SK-N-SH (cell line): ENCODE data around the gene FHOD3. TPM values are rescaled to one million over a fixed set of nuclear protein-coding genes. Genes with fewer than 3 reads are reported as not detected.

ENCODE experiments used
- CTCF ChIA-PET: fragments of 300-600, 350-600 bp; formaldehyde crosslinking; extraction: SDS; loops from one replicate; lab custom pipeline; 2021; lab: Yijun Ruan, JAX
- POLR2A ChIA-PET: fragments of 350-600 bp; sonication (Branson Sonifier 250); formaldehyde crosslinking; extraction: SDS; loops from one replicate; lab custom pipeline; 2020; ENCODE audit warnings: antibody characterized with exemption, inconsistent platforms; lab: Yijun Ruan, JAX
- DNase-seq: peaks from one replicate; pipeline ENCODE4 v3.0.0; 2012
- H2AFZ ChIP-seq: fragments of 200-600 bp; sonication (generic); 2 replicates; pipeline ENCODE4 v1.8.1; 2016; ENCODE audit warnings: antibody characterized with exemption, mild to moderate bottlenecking, low read depth
- H3F3A ChIP-seq: fragments of 200-600 bp; sonication (generic); replicated peaks from 2 replicates; pipeline ENCODE3; 2016; ENCODE audit warnings: antibody characterized with exemption, mild to moderate bottlenecking; ENCODE audit not compliant: insufficient read depth
- H3K27ac ChIP-seq, 2 experiments: fragments of 200-500 bp in 1 of 2; fragments of 200-600 bp in 1 of 2; sonication (Bioruptor generic) in 1 of 2; sonication (generic), shearing (Covaris generic) in 1 of 2; 2 replicates each; pipeline versions ENCODE4 v1.5.1 to v1.6.1; 2014 to 2016; ENCODE audit warnings: low read depth in 2 of 2, inconsistent platforms in 1 of 2, low read length in 1 of 2, mild to moderate bottlenecking in 1 of 2, mixed read lengths in 1 of 2
- H3K27me3 ChIP-seq: fragments of 200-600 bp; sonication (generic), shearing (Covaris generic); 2 replicates; pipeline ENCODE4 v1.6.1; 2016; ENCODE audit warnings: mixed run types; ENCODE audit not compliant: insufficient read depth
- H3K36me3 ChIP-seq, 2 experiments: fragments of 200-500 bp in 1 of 2; fragments of 200-600 bp in 1 of 2; sonication (Bioruptor generic) in 1 of 2; sonication (generic) in 1 of 2; replicated peaks in 1 of 2; 2 replicates each; pipeline versions ENCODE3 to v1.5.1; 2014 to 2016; ENCODE audit warnings: low read length in 1 of 2, mild to moderate bottlenecking in 1 of 2; ENCODE audit not compliant: insufficient read depth in 2 of 2, control insufficient read depth in 1 of 2
- H3K4me1 ChIP-seq, 2 experiments: fragments of 200-500 bp in 1 of 2; fragments of 200-600 bp in 1 of 2; sonication (Bioruptor generic) in 1 of 2; sonication (generic), shearing (Covaris generic) in 1 of 2; 2 replicates each; pipeline versions ENCODE4 v1.5.1 to v1.6.1; 2014 to 2016; ENCODE audit warnings: low read depth in 1 of 2, low read length in 1 of 2, mixed run types in 1 of 2; ENCODE audit not compliant: insufficient read depth in 2 of 2, control insufficient read depth in 1 of 2
- H3K4me2 ChIP-seq: fragments of 200-600 bp; sonication (generic), shearing (Covaris generic); 2 replicates; pipeline ENCODE4 v1.6.1; 2017; ENCODE audit warnings: mixed run types
- H3K4me3 ChIP-seq, 2 experiments: fragments of 200-500 bp in 1 of 2; fragments of 200-600 bp in 1 of 2; sonication (Bioruptor generic) in 1 of 2; sonication (generic), shearing (Covaris generic) in 1 of 2; 2 replicates each; pipeline versions ENCODE4 v1.5.1 to v1.8.1; 2014 to 2016; ENCODE audit warnings: low read depth in 2 of 2, inconsistent platforms in 1 of 2, low read length in 1 of 2, mild to moderate bottlenecking in 1 of 2, mixed read lengths in 1 of 2, moderate library complexity in 1 of 2
- H3K79me2 ChIP-seq: fragments of 200-600 bp; sonication (generic); 2 replicates; pipeline ENCODE4 v1.8.1; 2017; ENCODE audit warnings: mild to moderate bottlenecking; ENCODE audit not compliant: insufficient read depth
- H3K9ac ChIP-seq: fragments of 200-600 bp; sonication (generic); 2 replicates; pipeline ENCODE4 v1.6.1; 2017; ENCODE audit warnings: mixed run types
- H3K9me2 ChIP-seq: fragments of 200-600 bp; sonication (generic); 2 replicates; pipeline ENCODE4 v1.6.1; 2017; ENCODE audit warnings: mixed run types
- H3K9me3 ChIP-seq: fragments of 200-600 bp; sonication (generic); 2 replicates; pipeline ENCODE4 v1.6.1; 2017; ENCODE audit warnings: mixed run types, mild to moderate bottlenecking, moderate library complexity
- H4K20me1 ChIP-seq: fragments of 200-600 bp; sonication (generic); 2 replicates; pipeline ENCODE4 v1.6.1; 2017; ENCODE audit warnings: mild to moderate bottlenecking, mixed run types; ENCODE audit not compliant: insufficient read depth
- CHD2 ChIP-seq: fragments of 150-350 bp; IDR thresholded peaks from 2 replicates; pipeline ENCODE4 v1.6.1; 2018; ENCODE audit warnings: low read length; ENCODE audit not compliant: partially characterized antibody
- FOSL2 ChIP-seq: IDR thresholded peaks from 2 replicates; pipeline ENCODE4 v1.4.0; 2012; ENCODE audit warnings: low read depth, mild to moderate bottlenecking, moderate library complexity, borderline replicate concordance
- FOXJ3 ChIP-seq: sonication (generic); formaldehyde crosslinking; IDR thresholded peaks from 2 replicates; pipeline ENCODE4 v1.5.1; 2020; ENCODE audit warnings: mild to moderate bottlenecking, missing genetic modification reagents
- NRF1 ChIP-seq: IDR thresholded peaks from 2 replicates; pipeline ENCODE4 v1.6.1; 2012; ENCODE audit warnings: low read depth, mild to moderate bottlenecking, low read length
- POLR2AphosphoS5 ChIP-seq: IDR thresholded peaks from 2 replicates; pipeline ENCODE4 v1.6.1; 2012; ENCODE audit warnings: low read depth, low read length
- SIN3A ChIP-seq: IDR thresholded peaks from 2 replicates; pipeline ENCODE4 v1.6.1; 2012; ENCODE audit warnings: low read depth, mild to moderate bottlenecking, low read length, moderate library complexity, borderline replicate concordance
- SMC3 ChIP-seq: IDR thresholded peaks from 2 replicates; pipeline ENCODE4 v1.6.1; 2012; ENCODE audit warnings: low read depth, low read length, improper control_type of control experiment
- TCF12 ChIP-seq: IDR thresholded peaks from 2 replicates; pipeline ENCODE4 v1.4.0; 2012
- USF2 ChIP-seq: fragments of 150-350 bp; IDR thresholded peaks from 2 replicates; pipeline ENCODE4 v1.6.1; 2017; ENCODE audit warnings: antibody characterized with exemption, low read length, low read depth, borderline replicate concordance
- WGBS: methylation state at CpG from one replicate; pipeline ENCODE4 v1.1.6; 2017; ENCODE audit warnings: low lambda C conversion rate; 5-methylcytosine and 5-hydroxymethylcytosine counted together
- polyA plus RNA-seq, 3 experiments: library from polyadenylated mRNA; depleted of rRNA; stranded (reverse); fragments of >200 nt; gene quantifications; 2 replicates each; pipeline ENCODE4 v1.2.3, GENCODE V29; 2012
- TF ChIP-seq, protein P1 (sequence below): IDR thresholded peaks from 2 replicates; pipeline ENCODE4 v1.6.1; 2012; ENCODE audit warnings: mild to moderate bottlenecking, low read depth, low read length, moderate library complexity
- TF ChIP-seq, protein P2 (sequence below): fragments of 200-600 bp; sonication (generic); IDR thresholded peaks from 2 replicates; pipeline ENCODE4 v1.6.1; 2017; ENCODE audit warnings: antibody characterized with exemption, mild to moderate bottlenecking, moderate library complexity
- TF ChIP-seq, protein P3 (sequence below): IDR thresholded peaks from 2 replicates; pipeline ENCODE4 v1.4.0; 2012; ENCODE audit warnings: low read depth, borderline replicate concordance

The FHOD3 gene
- polyA plus RNA-seq, 1 of the 3 experiments (the other 2 are of a cell fraction) = 10.9 TPM

- Histone ChIP-seq H3K4me1 (peaks cover 0 to 22% of the 10 kb centered on the region in 2 experiments; a peak in 2 of 4 replicates), H3K79me2 (no peaks in the 10 kb centered on the region), H4K20me1 (no peaks in the 10 kb centered on the region), H3K9ac (no peak overlapping the region), H2AFZ (no peak overlapping the region), H3F3A (no peaks in the 10 kb centered on the region), H3K27me3 (no peaks in the 10 kb centered on the region), H3K4me2 (no peak overlapping the region), H3K4me3 (no peak overlapping the region), H3K36me3 (no peaks in the 10 kb centered on the region), H3K27ac (no peak overlapping the region; a peak in 1 of 4 replicates), H3K9me3 (no peaks in the 10 kb centered on the region), H3K9me2 (no peaks in the 10 kb centered on the region)
- ChIA-PET CTCF (interaction anchor here (0.9 to 2.0 kb wide), 4 partner anchors 11 to 106 kb away, joined by 3 to 8 read pairs (median 4); no protein-coding TSS in a partner anchor), POLR2A (no interaction called here)
- no peak for DNase-seq
- WGBS = 80% methylated on average over 6 of the region's 6 CpGs
- TF ChIP-seq, protein P1, sequence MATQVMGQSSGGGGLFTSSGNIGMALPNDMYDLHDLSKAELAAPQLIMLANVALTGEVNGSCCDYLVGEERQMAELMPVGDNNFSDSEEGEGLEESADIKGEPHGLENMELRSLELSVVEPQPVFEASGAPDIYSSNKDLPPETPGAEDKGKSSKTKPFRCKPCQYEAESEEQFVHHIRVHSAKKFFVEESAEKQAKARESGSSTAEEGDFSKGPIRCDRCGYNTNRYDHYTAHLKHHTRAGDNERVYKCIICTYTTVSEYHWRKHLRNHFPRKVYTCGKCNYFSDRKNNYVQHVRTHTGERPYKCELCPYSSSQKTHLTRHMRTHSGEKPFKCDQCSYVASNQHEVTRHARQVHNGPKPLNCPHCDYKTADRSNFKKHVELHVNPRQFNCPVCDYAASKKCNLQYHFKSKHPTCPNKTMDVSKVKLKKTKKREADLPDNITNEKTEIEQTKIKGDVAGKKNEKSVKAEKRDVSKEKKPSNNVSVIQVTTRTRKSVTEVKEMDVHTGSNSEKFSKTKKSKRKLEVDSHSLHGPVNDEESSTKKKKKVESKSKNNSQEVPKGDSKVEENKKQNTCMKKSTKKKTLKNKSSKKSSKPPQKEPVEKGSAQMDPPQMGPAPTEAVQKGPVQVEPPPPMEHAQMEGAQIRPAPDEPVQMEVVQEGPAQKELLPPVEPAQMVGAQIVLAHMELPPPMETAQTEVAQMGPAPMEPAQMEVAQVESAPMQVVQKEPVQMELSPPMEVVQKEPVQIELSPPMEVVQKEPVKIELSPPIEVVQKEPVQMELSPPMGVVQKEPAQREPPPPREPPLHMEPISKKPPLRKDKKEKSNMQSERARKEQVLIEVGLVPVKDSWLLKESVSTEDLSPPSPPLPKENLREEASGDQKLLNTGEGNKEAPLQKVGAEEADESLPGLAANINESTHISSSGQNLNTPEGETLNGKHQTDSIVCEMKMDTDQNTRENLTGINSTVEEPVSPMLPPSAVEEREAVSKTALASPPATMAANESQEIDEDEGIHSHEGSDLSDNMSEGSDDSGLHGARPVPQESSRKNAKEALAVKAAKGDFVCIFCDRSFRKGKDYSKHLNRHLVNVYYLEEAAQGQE = no peak
- TF ChIP-seq CHD2 = no peak
- no peak for TF ChIP-seq FOSL2
- no peak for TF ChIP-seq USF2
- no peak for TF ChIP-seq POLR2AphosphoS5
Observed at GRCh38 chr18:36403896-36404820, 106.6 kb downstream of the FHOD3 start.

DNA sequence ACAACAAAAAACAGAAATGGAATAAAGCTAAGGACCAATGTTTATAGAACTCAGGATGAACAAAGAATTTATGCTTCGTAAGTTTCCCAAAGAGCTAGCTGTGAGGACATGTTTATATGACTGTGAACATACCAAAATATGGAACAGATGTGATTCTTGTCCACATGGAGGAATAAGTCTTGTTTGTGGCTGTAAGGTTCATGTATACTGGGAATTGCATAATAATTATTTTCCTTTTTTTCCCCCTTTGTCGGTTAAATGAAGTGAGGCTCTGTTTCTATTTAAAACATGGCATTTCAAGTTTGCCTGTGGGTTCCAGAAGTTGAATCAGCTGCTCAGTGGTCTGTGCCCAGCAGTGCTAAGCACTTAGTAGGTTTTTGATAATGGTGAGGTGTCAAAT lies 108.1 kb downstream of the FHOD3 start:
- H4K20me1 ChIP-seq = no peaks in the 10 kb centered on the region
- no peak overlapping the region for H3K4me3 ChIP-seq
- H3F3A ChIP-seq = no peaks in the 10 kb centered on the region
- CTCF ChIA-PET = interaction anchor here (0.7 to 2.0 kb wide), 3 partner anchors 9 to 108 kb away, joined by 3 to 8 read pairs (median 3); partner anchors contain the start of gene FHOD3
- H3K9ac ChIP-seq = no peak overlapping the region
- WGBS = 87% methylated on average over 2 of the region's 2 CpGs
- no peaks in the 10 kb centered on the region for H3K9me3 ChIP-seq
- peaks cover 0 to 22% of the 10 kb centered on the region in 2 experiments; a peak in 2 of 4 replicates for H3K4me1 ChIP-seq
- no peaks in the 10 kb centered on the region for H3K27me3 ChIP-seq
- no peak overlapping the region for H2AFZ ChIP-seq
- no peaks in the 10 kb centered on the region for H3K9me2 ChIP-seq
- DNase-seq = no peak
- H3K36me3 ChIP-seq = no peaks in the 10 kb centered on the region
- H3K27ac ChIP-seq = peak overlapping the region in 1 of 2 experiments; percentile 82; a peak in 1 of 4 replicates
- POLR2A ChIA-PET = no interaction called here
- H3K79me2 ChIP-seq = no peaks in the 10 kb centered on the region
- H3K4me2 ChIP-seq = no peak overlapping the region
- no peak for TF ChIP-seq TCF12
- TF ChIP-seq, protein P2, sequence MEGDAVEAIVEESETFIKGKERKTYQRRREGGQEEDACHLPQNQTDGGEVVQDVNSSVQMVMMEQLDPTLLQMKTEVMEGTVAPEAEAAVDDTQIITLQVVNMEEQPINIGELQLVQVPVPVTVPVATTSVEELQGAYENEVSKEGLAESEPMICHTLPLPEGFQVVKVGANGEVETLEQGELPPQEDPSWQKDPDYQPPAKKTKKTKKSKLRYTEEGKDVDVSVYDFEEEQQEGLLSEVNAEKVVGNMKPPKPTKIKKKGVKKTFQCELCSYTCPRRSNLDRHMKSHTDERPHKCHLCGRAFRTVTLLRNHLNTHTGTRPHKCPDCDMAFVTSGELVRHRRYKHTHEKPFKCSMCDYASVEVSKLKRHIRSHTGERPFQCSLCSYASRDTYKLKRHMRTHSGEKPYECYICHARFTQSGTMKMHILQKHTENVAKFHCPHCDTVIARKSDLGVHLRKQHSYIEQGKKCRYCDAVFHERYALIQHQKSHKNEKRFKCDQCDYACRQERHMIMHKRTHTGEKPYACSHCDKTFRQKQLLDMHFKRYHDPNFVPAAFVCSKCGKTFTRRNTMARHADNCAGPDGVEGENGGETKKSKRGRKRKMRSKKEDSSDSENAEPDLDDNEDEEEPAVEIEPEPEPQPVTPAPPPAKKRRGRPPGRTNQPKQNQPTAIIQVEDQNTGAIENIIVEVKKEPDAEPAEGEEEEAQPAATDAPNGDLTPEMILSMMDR = no peak
- TF ChIP-seq NRF1 = no peak
- no peak for TF ChIP-seq SMC3
- TF ChIP-seq SIN3A = no peak
- TF ChIP-seq, protein P3, sequence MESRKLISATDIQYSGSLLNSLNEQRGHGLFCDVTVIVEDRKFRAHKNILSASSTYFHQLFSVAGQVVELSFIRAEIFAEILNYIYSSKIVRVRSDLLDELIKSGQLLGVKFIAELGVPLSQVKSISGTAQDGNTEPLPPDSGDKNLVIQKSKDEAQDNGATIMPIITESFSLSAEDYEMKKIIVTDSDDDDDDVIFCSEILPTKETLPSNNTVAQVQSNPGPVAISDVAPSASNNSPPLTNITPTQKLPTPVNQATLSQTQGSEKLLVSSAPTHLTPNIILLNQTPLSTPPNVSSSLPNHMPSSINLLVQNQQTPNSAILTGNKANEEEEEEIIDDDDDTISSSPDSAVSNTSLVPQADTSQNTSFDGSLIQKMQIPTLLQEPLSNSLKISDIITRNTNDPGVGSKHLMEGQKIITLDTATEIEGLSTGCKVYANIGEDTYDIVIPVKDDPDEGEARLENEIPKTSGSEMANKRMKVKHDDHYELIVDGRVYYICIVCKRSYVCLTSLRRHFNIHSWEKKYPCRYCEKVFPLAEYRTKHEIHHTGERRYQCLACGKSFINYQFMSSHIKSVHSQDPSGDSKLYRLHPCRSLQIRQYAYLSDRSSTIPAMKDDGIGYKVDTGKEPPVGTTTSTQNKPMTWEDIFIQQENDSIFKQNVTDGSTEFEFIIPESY = no peak
- TF ChIP-seq, protein P1 = no peak
- no peak for TF ChIP-seq FOXJ3 (CRISPR knock-in tag)
